ENCODE measurements around the gene CLCN4. TPM values are rescaled to one million over a fixed set of nuclear protein-coding genes. Genes with fewer than 3 reads are reported as not detected.

Gene CLCN4
- total and polyA plus RNA-seq, 2 of the 8 experiments (the other 6 are each of a cell fraction or from before 2014, with no cell fraction given) = 3.3 to 11.2 TPM

DNA sequence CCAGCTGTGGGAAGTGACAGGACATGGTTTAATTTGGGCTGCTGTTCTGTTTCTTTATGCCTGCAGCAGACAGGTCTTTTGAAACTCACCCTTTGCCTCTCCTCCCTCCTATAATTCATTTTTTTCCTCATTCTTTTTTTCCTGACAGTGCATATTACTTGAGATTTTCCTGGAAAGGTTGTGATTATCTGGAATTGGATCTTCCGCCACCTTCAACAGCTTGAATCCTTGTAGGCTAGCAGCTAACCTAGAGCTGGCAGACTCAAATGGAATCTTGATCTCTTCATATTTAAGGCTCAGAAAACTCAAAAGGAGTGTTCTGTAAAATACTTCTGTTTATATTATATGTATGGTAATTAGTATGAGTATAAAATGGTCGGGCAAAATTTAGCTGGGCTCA, 49.3 kb upstream of the CLCN4 start:
- CTCF ChIA-PET (ENCODE audit: partially characterized antibody) = interaction anchor here (1.2 to 2.0 kb wide), 2 partner anchors 12 to 26 kb away, joined by 3 to 7 read pairs; no protein-coding TSS in a partner anchor
- FAIRE-seq = no peak
- H3K9ac ChIP-seq (replicated peaks in 1 of 4; ENCODE audit: extremely low read depth in 1 of 4, low read depth in 3 of 4, low read length in 3 of 4) = no peak overlapping the region
- TF ChIP-seq, protein P1, sequence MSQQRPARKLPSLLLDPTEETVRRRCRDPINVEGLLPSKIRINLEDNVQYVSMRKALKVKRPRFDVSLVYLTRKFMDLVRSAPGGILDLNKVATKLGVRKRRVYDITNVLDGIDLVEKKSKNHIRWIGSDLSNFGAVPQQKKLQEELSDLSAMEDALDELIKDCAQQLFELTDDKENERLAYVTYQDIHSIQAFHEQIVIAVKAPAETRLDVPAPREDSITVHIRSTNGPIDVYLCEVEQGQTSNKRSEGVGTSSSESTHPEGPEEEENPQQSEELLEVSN (IDR thresholded peaks at IDR 0.05) = no peak
- TF ChIP-seq, protein P2, sequence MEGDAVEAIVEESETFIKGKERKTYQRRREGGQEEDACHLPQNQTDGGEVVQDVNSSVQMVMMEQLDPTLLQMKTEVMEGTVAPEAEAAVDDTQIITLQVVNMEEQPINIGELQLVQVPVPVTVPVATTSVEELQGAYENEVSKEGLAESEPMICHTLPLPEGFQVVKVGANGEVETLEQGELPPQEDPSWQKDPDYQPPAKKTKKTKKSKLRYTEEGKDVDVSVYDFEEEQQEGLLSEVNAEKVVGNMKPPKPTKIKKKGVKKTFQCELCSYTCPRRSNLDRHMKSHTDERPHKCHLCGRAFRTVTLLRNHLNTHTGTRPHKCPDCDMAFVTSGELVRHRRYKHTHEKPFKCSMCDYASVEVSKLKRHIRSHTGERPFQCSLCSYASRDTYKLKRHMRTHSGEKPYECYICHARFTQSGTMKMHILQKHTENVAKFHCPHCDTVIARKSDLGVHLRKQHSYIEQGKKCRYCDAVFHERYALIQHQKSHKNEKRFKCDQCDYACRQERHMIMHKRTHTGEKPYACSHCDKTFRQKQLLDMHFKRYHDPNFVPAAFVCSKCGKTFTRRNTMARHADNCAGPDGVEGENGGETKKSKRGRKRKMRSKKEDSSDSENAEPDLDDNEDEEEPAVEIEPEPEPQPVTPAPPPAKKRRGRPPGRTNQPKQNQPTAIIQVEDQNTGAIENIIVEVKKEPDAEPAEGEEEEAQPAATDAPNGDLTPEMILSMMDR (IDR thresholded peaks at IDR 0.05; ENCODE audit: control extremely low read depth in 1 of 3, insufficient read depth in 1 of 3, low read depth in 1 of 3, low read length in 3 of 3) = no peak
- TF ChIP-seq YY1 (IDR thresholded peaks at IDR 0.05; ENCODE audit: low read depth, low read length) = no peak
- no peak for TF ChIP-seq BACH1 (IDR thresholded peaks at IDR 0.05; ENCODE audit: low read length)
- TF ChIP-seq POLR2AphosphoS5 (IDR thresholded peaks at IDR 0.05; ENCODE audit: low read depth, low read length) = no peak
- TF ChIP-seq HDAC6 (IDR thresholded peaks at IDR 0.05; ENCODE audit: low read depth, low read length) = no peak
- no peak for TF ChIP-seq PHF8 (conservative IDR thresholded peaks at IDR 0.05; ENCODE audit: low read depth, low read length)
- no peak for TF ChIP-seq CBX5 (IDR thresholded peaks at IDR 0.05; ENCODE audit: low read depth, low read length)
- TF ChIP-seq SP2 (IDR thresholded peaks at IDR 0.05; ENCODE audit: low read length) = no peak
- TF ChIP-seq, protein P3, sequence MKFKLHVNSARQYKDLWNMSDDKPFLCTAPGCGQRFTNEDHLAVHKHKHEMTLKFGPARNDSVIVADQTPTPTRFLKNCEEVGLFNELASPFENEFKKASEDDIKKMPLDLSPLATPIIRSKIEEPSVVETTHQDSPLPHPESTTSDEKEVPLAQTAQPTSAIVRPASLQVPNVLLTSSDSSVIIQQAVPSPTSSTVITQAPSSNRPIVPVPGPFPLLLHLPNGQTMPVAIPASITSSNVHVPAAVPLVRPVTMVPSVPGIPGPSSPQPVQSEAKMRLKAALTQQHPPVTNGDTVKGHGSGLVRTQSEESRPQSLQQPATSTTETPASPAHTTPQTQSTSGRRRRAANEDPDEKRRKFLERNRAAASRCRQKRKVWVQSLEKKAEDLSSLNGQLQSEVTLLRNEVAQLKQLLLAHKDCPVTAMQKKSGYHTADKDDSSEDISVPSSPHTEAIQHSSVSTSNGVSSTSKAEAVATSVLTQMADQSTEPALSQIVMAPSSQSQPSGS (IDR thresholded peaks at IDR 0.05; ENCODE audit: low read length) = no peak

More for the DNA sequence above, 49.3 kb upstream of the CLCN4 start:
- Histone ChIP-seq H3K23me2 (ENCODE audit: low read depth, low read length) (no peaks in the 10 kb centered on the region), H4K91ac (replicated peaks; ENCODE audit: insufficient read length, low read length) (no peak overlapping the region), H4K5ac (ENCODE audit: insufficient read length, low read depth, low read length) (no peak overlapping the region), H3K4me3 (ENCODE audit: extremely low read depth in 1 of 4, insufficient read depth in 2 of 4, low read depth in 3 of 4, low read length in 4 of 4) (no peak overlapping the region), H3K14ac (ENCODE audit: insufficient read length) (no peak overlapping the region), H3K79me1 (ENCODE audit: low read depth, low read length) (no peaks in the 10 kb centered on the region), H3K4ac (replicated peaks; ENCODE audit: insufficient read length, low read depth, low read length) (no peak overlapping the region), H2BK5ac (ENCODE audit: low read depth, low read length) (no peak overlapping the region), H3K27ac (ENCODE audit: low read depth, low read length) (no peak overlapping the region), H3K4me1 (replicated peaks in 1 of 4; ENCODE audit: control insufficient read depth in 3 of 4, insufficient read depth in 4 of 4, low read length in 3 of 4) (peaks cover 0 to 3% (median 0%) of the 10 kb centered on the region in 4 experiments; a peak in 1 of 7 replicates), H2BK12ac (ENCODE audit: low read depth, low read length) (no peak overlapping the region), H3K56ac (replicated peaks; ENCODE audit: insufficient read length, low read depth, low read length) (no peak overlapping the region), H2AK5ac (ENCODE audit: low read depth, low read length) (no peak overlapping the region), H3K9me3 (ENCODE audit: insufficient read depth in 2 of 2, low read depth in 1 of 2, low read length in 1 of 2) (no peaks in the 10 kb centered on the region), H3K18ac (ENCODE audit: extremely low read depth, low read length) (no peak overlapping the region), H2BK120ac (replicated peaks; ENCODE audit: low read depth, low read length) (no peak overlapping the region), H4K20me1 (replicated peaks in 1 of 2; ENCODE audit: control insufficient read depth in 1 of 2, insufficient read depth in 2 of 2, low read length in 2 of 2) (no peaks in the 10 kb centered on the region), H2BK15ac (ENCODE audit: low read length) (no peak overlapping the region), H3K27me3 (replicated peaks in 1 of 4; ENCODE audit: control insufficient read depth in 3 of 4, extremely low read depth in 1 of 4, insufficient read depth in 3 of 4, low read length in 3 of 4) (no peaks in the 10 kb centered on the region), H3K79me2 (ENCODE audit: control insufficient read depth in 1 of 2, insufficient read depth in 2 of 2, low read length in 2 of 2) (no peaks in the 10 kb centered on the region), H3K23ac (ENCODE audit: insufficient read length) (no peak overlapping the region), H3K4me2 (ENCODE audit: insufficient read depth in 1 of 2, low read depth in 2 of 2, low read length in 2 of 2) (no peak overlapping the region), H3K36me3 (ENCODE audit: control insufficient read depth in 2 of 4, insufficient read depth in 4 of 4, low read length in 3 of 4) (peaks cover 0 to 6% (median 0%) of the 10 kb centered on the region in 4 experiments; a peak in 1 of 8 replicates), H4K8ac (ENCODE audit: extremely low read depth, insufficient read depth, low read length) (no peak overlapping the region), H2AFZ (ENCODE audit: low read length) (no peak overlapping the region), H2BK20ac (ENCODE audit: low read length) (no peak overlapping the region)
- WGBS, 2 experiments (ENCODE audit: extremely low coverage in 1 of 2, insufficient coverage in 1 of 2, insufficient read length in 1 of 2, insufficient replicate concordance in 2 of 2, low coverage in 1 of 2, low lambda C conversion rate in 2 of 2, missing lambda C conversion rate in 1 of 2) = 94% methylated on average over 2 of the region's 2 CpGs; no CpG with 5 or more reads in 1 of the 2 experiments
- DNase-seq (ENCODE audit: low read depth in 1 of 2, low spot score in 2 of 2) = no peak
- POLR2A ChIA-PET (ENCODE audit: partially characterized antibody) = no interaction called here
